NCI-H146 (cell line): ENCODE data around the gene ZNF711.
A peak's percentile ranks its signal among the peaks of the same experiment; 100 is the strongest.
"Not testable (repeated sequence)": the region's sequence is repeated elsewhere in the genome, so short reads cannot be mapped to it uniquely, and the experiment has no call there.

Experiments
- DNase-seq: peaks from one replicate; lab custom pipeline; 2025; lab: John Stamatoyannopoulos, UW

The ZNF711 gene

DNA sequence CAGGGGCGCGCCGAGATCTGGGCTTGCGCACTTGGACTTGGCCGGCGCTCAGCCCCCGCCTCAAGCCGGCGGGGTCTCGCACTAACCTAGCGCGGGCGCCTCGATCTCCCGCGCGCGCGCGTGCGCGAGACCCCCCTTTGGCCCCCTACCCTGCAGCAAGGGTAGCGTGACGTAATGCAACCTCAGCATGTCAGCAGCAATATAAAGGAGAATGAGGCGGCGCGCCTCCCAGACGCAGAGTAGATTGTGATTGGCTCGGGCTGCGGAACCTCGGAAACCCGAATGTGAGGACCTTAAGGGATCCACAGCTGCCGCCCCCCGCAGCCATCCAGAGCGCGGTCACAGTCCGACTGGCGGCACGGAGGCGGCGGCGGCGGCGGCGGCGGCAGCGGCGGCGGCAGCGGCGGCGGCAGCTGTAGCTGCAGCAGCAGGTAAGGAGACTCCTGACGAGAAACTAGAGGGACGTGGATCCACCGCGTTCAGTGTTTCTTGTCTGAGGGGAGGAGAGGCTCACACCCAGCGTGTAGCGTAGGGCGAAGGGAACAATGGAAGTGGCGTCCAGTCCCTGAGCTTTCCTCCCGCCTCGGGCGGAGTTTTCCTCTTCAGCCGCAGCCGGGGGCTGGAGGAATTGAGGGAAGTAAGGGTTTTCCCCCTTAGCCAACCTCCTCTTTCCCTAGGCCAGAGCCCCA is at the start of gene ZNF711, which contains the start of gene SATL1:
Gene ZNF711, plus strand, starts transcription at position 231 of the 689 bp plus-strand sequence. CDS start 3,582 bp downstream, outside the sequence.
Gene SATL1, minus strand, starts transcription at position 19 of the 689 bp plus-strand sequence. CDS start 134,811 bp downstream, outside the sequence.
- DNase-seq, result peak; percentile 92

DNA sequence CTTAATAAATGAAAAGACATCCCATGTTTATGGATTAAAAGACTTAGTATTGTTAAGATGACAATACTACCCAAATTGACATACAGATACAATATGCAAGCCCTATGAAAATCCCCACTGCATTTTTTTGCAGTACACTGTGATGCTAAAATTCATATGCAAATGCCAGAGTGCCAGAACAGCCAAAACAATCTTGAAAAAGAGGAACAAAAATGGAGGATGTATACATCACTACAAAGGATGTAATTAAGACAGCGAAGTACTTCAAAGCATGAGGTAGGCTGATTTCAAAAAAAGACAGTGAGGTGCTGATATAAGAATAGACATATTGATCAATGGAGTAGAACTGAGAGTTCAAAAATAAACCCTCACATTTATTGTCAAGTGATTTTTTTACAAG is 47.5 kb upstream of the ZNF711 start:
- no peak for DNase-seq

DNA sequence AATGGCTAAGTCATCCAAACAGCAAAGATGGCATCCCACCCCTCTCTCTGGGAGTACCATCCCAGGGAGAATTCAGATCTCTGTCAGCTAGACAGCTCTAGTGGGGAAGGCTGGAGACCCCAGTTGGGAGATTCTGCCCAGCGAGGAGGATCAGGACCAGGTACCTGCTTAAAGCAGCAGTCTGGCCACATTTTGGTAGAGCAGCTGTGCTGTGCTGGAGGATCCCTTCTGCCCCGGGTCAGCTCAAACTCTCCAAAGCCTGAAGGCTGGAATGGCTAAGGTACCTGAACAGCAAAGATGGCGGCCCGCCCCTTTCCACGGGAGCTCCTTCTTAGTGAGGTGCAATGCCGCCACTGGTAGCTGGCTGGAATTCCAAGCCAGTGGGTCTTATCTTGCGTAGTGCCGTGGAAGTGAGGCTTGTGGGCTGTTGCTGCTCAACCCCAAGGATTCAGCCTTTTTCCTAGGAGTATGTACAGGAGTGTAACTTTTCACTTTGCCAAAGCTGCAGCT is 40.3 kb upstream of the ZNF711 start:
- DNase-seq, result no peak

DNA sequence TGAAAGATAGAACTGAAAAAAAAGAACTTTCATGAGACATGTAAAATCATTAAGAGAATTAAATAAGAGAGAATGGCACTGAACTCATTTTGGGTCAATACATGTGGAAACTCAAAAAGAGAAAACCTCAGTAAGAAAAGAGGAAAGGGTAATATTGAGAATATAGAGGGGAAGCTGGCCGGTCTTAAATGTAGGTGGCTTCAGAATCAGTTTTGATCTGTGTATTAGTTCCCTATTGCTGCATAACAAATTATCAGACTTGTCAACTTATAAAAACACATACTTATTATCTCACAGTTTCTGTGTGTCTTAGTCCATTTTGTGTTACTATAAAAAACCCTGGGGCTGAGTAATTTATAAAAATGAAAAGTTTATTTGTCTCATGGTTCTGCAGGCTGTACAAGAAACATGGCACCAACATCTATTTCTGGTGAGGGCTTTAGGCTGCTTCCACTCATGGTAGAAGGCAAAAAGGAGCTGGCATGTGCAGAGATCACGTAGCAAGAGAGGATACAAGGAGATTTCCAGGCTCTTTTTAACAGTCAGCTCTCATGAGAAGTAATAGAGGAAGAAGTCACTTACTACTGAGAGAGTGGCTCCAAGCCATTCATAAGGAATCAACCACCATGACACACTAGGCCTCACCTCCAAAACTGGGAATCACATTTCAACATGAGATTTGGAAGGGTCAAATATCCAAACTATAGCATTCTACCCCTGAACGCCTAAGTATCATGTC is 29.8 kb upstream of the ZNF711 start:
- DNase-seq, result no peak

DNA sequence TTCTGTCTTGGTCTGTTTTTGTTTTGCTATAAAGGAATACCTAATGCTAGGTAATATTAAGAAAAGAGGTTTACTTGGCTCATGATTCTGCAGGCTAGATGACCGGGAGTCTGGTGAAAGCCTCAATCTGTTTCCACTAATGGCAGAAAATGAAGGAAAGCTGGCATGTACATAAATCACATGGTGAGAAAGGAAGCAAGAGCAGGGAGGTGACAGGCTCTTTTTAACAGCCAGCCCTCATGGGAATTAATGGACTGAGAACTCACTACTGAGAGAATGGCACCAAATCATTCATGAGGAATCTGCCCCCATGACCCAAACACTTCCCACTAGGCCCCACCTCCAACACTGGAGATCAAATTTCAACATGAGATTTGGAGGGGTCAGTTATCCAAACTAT is 27.8 kb upstream of the ZNF711 start:
- no peak for DNase-seq

DNA sequence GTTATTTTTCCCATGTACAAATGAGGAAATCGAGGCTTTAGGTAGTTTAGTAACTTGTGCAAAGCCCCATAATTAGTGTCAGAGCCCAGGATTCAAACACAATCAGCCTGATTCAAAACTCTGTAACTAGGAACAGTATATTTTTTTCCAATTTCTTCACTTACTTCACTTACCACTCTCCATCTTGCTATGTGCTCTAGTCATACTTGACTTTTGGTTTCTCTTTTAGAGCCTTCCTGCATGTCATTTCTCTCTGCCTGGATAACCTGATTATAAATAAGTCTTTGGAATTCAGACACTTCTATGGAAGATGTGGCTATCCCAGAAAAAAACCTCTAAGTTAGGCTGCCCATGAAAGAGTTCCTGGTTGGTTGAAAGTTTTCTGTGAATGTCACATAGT is 22.4 kb upstream of the ZNF711 start:
- DNase-seq, result no peak

DNA sequence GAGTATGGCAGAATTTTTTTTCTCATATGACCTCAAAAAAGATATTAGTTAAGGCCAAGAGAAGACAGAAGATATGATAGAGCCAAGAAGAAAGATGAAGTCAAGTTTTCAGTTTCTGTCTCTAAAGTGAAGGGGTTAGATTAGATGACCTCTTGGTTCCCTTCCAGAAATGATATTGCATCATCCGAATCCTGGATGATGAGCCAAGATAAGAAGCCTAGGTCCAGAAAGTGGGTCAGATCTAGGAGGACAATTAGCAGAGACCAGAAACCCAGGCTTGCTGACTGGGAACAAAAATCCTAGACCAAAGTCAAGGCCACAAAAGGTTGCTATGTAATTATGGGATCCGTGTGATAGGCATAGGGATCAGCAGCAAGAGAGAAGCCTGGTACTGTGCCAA is 20.4 kb upstream of the ZNF711 start:
- DNase-seq, result no peak

DNA sequence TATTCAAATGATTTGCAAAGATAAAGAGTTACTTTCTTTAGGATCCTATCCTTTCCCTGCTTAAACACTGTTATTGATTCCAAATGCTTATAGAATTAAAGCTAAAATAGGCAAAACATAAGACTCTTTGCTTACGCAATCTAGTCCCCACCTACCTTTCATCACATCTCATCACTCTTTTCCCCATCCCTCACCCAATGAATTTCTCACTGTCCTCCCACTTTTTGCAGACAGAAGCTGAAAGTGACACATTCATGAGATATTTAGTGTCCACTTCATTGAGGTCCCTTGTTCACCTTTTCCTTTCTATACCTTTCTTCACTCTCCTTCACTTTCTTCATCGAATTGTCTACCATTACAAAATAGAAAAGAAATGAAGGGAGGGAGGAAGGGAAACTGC is 636 bp upstream of the ZNF711 start:
- DNase-seq, result peak; percentile 18

DNA sequence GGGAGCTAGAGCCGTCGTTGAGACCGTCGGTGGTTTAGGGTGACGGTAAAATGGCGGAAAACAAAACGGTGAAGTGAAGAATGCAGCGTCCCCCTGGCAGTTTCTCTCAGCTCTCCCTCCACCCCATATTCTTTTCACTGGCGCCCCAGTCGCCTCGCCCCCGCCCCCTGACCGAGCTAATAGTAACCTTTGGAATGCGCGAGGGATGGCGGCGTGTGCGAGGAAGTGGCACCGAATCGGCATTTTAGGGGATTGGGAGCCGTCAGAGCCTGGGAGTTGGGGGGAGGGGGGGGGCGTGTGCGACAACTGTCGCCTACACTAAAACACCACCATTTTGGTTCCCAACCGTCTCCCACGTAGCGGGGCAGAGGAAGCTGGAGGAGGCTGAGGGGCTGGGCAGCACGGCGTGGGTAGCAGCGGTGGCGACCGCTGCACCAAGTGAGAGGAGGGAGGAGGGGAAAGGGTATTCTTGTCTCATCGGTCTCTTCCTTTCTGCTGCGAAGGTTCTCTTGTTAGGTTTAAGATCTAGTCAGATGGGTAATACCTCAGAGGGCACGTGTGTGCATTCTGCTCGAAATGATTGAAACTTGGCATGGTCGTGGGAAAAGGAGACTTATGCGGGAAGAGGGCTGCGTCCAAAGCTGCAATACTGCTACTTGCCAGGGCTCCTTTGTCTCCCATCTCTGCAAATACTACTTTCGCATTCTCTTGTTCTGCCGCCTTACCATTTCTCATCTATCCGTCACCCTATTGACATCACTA is 840 bp downstream of the ZNF711 start:
- peak; percentile 55 for DNase-seq

DNA sequence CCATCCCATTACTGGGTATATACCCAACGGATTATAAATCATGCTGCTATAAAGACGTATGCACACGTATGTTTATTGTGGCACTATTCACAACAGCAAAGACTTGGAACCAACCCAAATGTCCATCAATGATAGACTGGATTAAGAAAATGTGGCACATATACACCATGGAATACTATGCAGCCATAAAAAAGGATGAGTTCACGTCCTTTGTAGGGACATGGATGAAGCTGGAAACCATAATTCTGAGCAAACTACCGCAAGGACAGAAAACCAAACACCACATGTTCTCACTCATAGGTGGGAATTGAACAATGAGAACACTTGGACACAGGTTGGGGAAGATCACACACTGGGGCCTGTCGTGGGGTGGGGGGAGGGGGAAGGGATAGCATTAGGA is 41.5 kb downstream of the ZNF711 start:
- not testable (repeated sequence) for DNase-seq

DNA sequence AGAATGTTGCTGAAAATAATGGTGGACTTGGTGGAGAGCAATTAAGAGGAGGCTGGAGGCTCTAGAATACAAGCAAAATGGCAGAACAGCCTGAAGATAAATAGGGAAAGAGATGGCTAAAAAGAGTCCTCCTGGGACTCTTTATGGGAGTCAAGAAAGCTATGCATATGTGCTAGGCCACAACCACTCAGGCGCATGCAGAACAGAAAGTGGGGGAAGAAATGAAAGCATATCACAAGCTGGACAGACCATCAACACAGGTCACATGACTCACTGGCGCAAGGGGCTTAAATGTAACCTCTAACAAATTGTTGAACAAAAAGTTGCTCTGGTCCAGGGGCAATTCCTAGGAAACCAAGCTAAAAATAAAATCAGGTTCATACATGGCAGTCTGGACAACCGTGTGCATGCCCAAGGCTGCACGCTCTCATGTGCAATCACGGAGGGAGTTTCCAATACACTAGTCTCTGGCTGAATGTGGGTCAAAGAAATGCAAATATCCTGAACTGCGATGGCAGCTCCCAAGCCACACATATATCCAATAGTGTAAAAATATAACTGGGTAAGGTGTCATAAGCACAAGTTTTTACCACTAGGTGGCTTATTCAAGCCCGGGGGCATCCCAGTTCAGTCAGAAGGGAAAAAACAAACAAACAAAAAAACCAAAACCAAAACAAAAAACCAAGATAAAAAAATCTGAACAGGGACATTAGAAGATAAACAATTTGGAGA is 45.4 kb downstream of the ZNF711 start:
- DNase-seq, result no peak

DNA sequence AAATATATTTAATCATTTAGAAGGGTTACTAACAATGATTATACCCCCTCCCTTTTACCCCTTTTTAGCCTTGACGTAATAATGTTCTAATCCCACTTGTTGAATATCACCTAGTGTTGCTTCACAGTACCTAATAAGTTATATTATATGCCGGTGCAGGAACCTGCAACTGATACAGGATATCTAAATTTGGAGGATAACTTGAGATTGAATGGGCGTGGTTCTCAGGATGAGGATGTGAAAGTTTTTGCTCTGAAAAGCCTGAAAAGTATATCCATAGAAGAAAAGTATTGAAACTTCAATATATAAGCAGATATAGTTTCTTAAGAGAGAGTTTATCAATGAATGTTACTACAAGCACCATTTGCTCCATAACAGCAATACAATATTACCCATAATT is 59.8 kb downstream of the ZNF711 start:
- no peak for DNase-seq

DNA sequence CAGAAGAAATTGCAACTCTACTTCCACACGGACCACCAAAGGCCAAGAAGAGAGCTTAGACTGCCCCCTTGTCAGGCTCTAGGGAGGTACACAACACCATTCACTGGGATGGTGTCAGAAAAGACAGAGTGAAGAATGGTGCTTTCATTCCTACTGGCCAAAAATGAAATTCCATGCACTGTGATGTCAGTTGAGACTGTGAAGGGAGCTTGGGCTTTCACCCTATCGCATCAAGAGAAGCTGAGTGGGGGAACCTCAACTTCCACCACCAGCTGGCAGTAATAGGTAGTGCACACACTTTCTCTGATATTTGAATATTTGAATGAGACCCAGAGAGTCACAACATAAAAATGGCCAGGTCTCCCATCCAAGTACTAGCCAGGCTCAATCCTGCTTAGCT is 65.9 kb downstream of the ZNF711 start:
- DNase-seq, result no peak

DNA sequence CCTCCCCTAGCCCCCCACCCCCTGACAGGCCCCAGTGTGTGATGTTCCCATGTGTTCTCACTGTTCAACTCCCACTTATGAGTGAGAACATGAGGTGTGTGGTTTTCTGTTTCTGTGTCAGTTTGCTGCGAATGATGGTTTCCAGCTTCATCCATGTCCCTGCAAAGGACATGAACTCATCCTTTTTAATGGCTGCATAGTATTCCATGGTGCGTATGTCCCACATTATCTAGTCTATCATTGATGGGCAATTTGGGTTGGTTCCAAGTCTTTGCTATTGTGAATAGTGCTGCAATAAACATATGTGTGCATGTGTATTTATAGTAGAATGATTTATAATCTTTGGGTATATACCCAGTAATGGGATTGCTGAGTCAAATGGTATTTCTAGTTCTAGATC is 67.6 kb downstream of the ZNF711 start:
- DNase-seq, result not testable (repeated sequence)
